ENCODE data around the gene MRPS10. TPM values are rescaled to one million over a fixed set of nuclear protein-coding genes. Genes with fewer than 3 reads are reported as not detected.
"Not testable (repeated sequence)": the region's sequence is repeated elsewhere in the genome, so short reads cannot be mapped to it uniquely, and the experiment has no call there.

Gene MRPS10
- total RNA-seq, 1 donor: 26.8 TPM

DNA sequence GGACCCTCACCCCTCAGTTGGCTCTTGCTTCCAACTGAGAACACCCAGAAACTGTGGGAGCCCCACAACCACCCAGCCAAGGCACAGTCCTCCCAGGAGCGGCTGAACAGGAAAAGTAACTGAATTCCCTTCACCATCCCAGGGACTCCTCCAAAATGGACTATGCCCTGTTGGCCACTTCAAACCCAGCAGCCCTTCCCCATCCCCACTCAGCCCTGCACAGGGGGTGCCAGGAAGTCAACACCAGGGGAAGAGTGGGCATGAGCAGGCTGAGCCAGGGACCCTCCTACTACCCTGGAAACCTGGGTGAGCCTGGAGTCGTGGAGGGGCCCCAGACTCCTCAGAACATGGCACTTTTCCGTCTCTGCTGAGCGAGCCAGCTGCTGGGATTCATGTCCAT, 33.2 kb downstream of the MRPS10 start:
- Histone ChIP-seq H3K9me3 (ENCODE audit: low read depth, low read length) (no peaks in the 10 kb centered on the region), H3K4me3 (ENCODE audit: low read length) (no peak overlapping the region), H3K27me3 (ENCODE audit: insufficient read depth, low read length) (no peaks in the 10 kb centered on the region), H3K4me1 (ENCODE audit: insufficient read depth, low read length) (no peaks in the 10 kb centered on the region)

DNA sequence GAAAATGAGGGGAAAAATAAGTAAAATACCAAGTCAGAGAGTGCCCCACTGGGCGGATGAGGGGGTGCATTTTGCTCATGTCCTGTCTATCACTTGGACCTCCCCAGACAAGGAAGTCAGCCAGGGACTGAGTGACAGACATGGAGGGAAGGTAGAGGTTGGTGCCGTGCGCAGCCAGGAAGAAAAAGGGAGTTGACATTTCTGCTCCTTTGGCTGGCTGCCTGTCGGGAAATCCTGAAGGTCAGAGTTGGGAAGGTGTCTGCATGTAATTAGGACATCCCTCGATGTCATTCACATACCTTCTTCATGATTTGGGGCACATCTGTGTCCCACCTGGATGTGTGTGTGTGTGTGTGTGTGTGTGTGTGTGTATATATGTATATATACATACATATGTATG, 35.6 kb downstream of the MRPS10 start:
- Histone ChIP-seq H3K27me3 (ENCODE audit: insufficient read depth, low read length) (no peaks in the 10 kb centered on the region), H3K4me1 (ENCODE audit: insufficient read depth, low read length) (no peaks in the 10 kb centered on the region), H3K4me3 (ENCODE audit: low read length) (no peak overlapping the region), H3K9me3 (ENCODE audit: low read depth, low read length) (no peaks in the 10 kb centered on the region)

- Histone ChIP-seq H3K9me3 (ENCODE audit: low read depth, low read length) (no peaks in the 10 kb centered on the region), H3K27me3 (ENCODE audit: insufficient read depth, low read length) (no peaks in the 10 kb centered on the region), H3K4me3 (ENCODE audit: low read length) (no peak overlapping the region), H3K4me1 (ENCODE audit: insufficient read depth, low read length) (no peaks in the 10 kb centered on the region)
Observed at GRCh38 chr6:42179945-42180313, 37.7 kb downstream of the MRPS10 start.

GRCh38 chr6:42179261-42179944, 38.3 kb downstream of the MRPS10 start:
- H3K27me3 ChIP-seq (ENCODE audit: insufficient read depth, low read length): no peaks in the 10 kb centered on the region
- H3K9me3 ChIP-seq (ENCODE audit: low read depth, low read length): no peaks in the 10 kb centered on the region
- H3K4me3 ChIP-seq (ENCODE audit: low read length): no peak overlapping the region
- no peaks in the 10 kb centered on the region for H3K4me1 ChIP-seq (ENCODE audit: insufficient read depth, low read length)

- Histone ChIP-seq H3K4me3 (ENCODE audit: low read length) (no peak overlapping the region), H3K4me1 (ENCODE audit: insufficient read depth, low read length) (no peaks in the 10 kb centered on the region), H3K9me3 (ENCODE audit: low read depth, low read length) (no peaks in the 10 kb centered on the region), H3K27me3 (ENCODE audit: insufficient read depth, low read length) (no peaks in the 10 kb centered on the region)
Observed at GRCh38 chr6:42177514-42178364, 39.9 kb downstream of the MRPS10 start.

DNA sequence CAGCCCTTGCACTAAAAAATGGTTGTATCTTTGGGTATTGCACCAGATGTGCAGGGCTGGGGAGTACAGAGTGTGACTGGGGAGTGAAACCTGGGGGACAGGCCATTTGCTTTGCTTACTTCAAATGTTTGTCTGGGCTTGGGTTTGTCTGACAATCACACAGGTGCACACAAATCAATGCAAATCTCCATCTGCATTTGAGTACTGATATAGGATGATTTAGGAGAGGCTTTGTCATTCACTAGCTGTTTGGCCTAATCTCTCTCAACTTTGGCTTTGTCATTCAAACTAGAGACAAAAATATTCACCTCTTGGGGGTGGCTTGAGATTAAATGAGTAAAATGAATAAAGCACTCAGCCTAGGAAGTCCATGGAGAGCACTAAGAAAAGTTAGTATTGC, 40.7 kb downstream of the MRPS10 start:
- Histone ChIP-seq H3K27me3 (ENCODE audit: insufficient read depth, low read length) (no peaks in the 10 kb centered on the region), H3K4me1 (ENCODE audit: insufficient read depth, low read length) (no peaks in the 10 kb centered on the region), H3K4me3 (ENCODE audit: low read length) (no peak overlapping the region), H3K9me3 (ENCODE audit: low read depth, low read length) (no peaks in the 10 kb centered on the region)

DNA sequence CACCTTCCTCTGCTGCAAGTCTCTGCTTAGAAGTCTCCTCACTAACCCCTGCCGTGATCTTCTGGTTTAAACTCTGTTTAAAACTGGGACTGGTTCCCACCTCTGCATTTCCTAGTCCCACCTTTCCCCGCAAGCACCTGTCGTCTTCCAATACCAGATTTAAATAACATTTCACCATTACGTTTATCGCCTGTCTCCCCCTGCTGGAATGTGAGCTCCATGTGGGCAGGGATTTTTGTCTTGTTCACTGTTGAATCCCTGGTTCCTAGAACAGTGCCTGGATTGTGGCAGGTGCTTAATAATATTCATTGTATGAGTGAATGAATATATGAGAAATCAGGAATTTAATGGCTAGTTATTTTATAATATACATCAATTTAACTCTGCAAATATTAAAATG, 41.8 kb downstream of the MRPS10 start:
- Histone ChIP-seq H3K9me3 (ENCODE audit: low read depth, low read length) (no peaks in the 10 kb centered on the region), H3K4me1 (ENCODE audit: insufficient read depth, low read length) (no peaks in the 10 kb centered on the region), H3K4me3 (ENCODE audit: low read length) (no peak overlapping the region), H3K27me3 (ENCODE audit: insufficient read depth, low read length) (no peaks in the 10 kb centered on the region)

DNA sequence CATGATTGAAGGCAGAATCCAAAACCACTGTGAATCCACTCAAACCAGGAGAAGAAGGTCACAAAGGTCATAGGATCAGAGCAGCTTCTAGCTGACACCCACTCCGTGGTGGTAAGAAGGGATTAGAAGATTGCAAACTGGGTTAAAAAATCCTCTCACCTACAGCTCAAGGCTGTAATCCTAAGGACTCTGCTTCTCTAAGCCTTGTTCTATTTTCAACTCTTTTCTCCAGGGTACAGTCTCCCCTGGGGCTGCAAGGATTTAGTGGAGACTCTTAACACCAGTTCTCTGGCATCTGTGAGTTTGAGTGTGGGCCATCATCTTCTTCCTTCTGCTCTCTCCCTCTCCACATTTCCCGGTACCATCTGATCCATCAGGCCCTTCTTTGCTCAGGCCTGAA, 44.6 kb downstream of the MRPS10 start, which contains the start of gene GUCA1A:
Gene GUCA1A (plus strand): TSS at position 264 of the 400 bp plus-strand sequence. CDS start 250 bp downstream, outside the sequence.
- Histone ChIP-seq H3K4me1 (ENCODE audit: insufficient read depth, low read length) (no peaks in the 10 kb centered on the region), H3K4me3 (ENCODE audit: low read length) (no peak within 1 kb of the TSS), H3K9me3 (ENCODE audit: low read depth, low read length) (no peaks in the 10 kb centered on the region), H3K27me3 (ENCODE audit: insufficient read depth, low read length) (no peaks in the 10 kb centered on the region)

DNA sequence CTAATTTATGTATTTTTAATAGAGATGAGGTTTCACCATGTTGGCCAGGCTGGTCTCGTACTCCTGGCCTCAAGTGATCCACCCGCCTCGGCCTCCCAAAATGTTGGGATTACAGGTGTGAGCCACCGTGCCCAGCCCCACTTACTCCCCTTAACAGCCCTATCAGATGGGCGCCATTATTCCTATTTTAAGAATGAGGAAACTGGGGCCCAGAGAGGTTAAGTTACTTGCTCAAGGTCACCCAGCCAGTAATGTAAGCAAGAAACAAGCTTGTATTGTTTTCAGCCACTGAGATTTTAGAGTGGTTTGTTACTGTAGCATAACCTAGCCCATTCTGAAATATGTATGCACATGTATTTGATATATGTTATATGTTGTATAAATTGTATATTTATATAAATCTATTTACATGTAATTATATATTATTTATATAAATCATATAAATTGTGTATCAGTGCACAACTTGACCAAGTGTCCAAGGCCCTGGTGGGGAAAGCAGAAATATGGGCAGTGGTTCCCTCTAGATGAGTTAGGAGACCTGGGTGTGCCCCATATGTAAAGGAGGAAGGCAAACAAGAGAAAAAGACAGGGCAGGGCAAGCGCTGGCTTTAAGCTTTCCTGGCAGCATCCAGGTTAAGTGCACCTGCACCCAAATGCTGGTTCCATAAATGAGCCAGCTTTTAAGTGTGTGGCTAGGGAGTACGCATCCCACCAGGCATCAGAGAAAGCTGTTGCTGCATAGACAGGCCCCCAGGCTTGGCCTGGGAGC, 45.7 kb downstream of the MRPS10 start:
- H3K27me3 ChIP-seq (ENCODE audit: insufficient read depth, low read length): no peaks in the 10 kb centered on the region
- no peaks in the 10 kb centered on the region for H3K9me3 ChIP-seq (ENCODE audit: low read depth, low read length)
- H3K4me1 ChIP-seq (ENCODE audit: insufficient read depth, low read length): no peaks in the 10 kb centered on the region
- H3K4me3 ChIP-seq (ENCODE audit: low read length): no peak overlapping the region

- H3K9me3 ChIP-seq (ENCODE audit: low read depth, low read length); H3K27me3 ChIP-seq (ENCODE audit: insufficient read depth, low read length); H3K4me1 ChIP-seq (ENCODE audit: insufficient read depth, low read length); H3K4me3 ChIP-seq (ENCODE audit: low read length): not testable (repeated sequence)
Observed at GRCh38 chr6:42169780-42170179, 47.9 kb downstream of the MRPS10 start.

DNA sequence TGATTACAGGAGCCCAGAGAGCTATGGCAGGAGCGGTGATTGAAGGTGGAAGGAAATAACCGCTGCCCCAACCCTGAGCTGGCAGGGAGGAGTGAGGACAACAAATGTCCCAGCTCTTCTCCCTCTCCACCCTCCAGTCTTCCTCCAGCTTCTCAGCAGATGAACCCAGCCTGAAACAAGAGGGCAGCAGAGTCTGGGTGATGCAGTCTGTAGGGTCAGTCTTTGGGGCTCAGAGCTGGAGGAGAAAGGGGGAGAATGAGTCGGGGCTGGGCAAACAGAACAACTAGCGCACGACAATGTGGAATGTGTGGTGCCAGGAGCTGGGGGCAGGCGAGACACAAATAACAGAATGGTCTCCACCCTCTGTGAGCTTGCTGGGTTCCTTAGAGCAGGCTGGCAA, 49.0 kb downstream of the MRPS10 start:
- no peak overlapping the region for H3K4me3 ChIP-seq (ENCODE audit: low read length)

GRCh38 chr6:42166444-42167141, 51.1 kb downstream of the MRPS10 start:
- Histone ChIP-seq H3K4me1 (ENCODE audit: insufficient read depth, low read length) (no peaks in the 10 kb centered on the region), H3K4me3 (ENCODE audit: low read length) (no peak overlapping the region), H3K27me3 (ENCODE audit: insufficient read depth, low read length) (no peaks in the 10 kb centered on the region), H3K9me3 (ENCODE audit: low read depth, low read length) (no peaks in the 10 kb centered on the region)

More for the DNA sequence above, 49.0 kb downstream of the MRPS10 start:
- H3K9me3 ChIP-seq (ENCODE audit: low read depth, low read length): no peaks in the 10 kb centered on the region
- no peaks in the 10 kb centered on the region for H3K4me1 ChIP-seq (ENCODE audit: insufficient read depth, low read length)
- no peaks in the 10 kb centered on the region for H3K27me3 ChIP-seq (ENCODE audit: insufficient read depth, low read length)

GRCh38 chr6:42165016-42165415, 52.6 kb downstream of the MRPS10 start:
- H3K9me3 ChIP-seq (ENCODE audit: low read depth, low read length): no peaks in the 10 kb centered on the region
- H3K4me1 ChIP-seq (ENCODE audit: insufficient read depth, low read length): no peaks in the 10 kb centered on the region
- no peaks in the 10 kb centered on the region for H3K27me3 ChIP-seq (ENCODE audit: insufficient read depth, low read length)
- H3K4me3 ChIP-seq (ENCODE audit: low read length): no peak overlapping the region

DNA sequence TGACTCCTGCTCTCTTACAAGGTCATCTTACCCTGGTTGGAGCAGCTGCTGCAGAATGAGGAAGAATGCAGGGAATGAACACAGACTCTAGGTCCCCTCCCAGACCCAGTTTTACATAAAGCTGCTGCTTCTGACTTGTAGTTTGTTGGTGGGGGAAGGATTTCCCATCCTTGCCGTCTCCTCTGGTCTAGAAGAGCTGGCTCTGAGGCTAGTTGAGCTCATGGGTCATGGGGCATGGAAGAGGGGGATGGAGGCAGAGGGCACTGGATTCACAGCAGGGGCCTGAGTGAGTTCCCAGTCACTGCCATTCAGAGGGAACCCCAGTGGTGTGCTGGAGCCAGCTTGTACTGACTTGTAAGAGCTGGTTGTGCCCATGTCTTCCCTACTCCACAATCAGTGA, 53.7 kb downstream of the MRPS10 start:
- H3K9me3 ChIP-seq (ENCODE audit: low read depth, low read length): no peaks in the 10 kb centered on the region
- H3K27me3 ChIP-seq (ENCODE audit: insufficient read depth, low read length): no peaks in the 10 kb centered on the region
- H3K4me3 ChIP-seq (ENCODE audit: low read length): no peak overlapping the region
- no peaks in the 10 kb centered on the region for H3K4me1 ChIP-seq (ENCODE audit: insufficient read depth, low read length)

DNA sequence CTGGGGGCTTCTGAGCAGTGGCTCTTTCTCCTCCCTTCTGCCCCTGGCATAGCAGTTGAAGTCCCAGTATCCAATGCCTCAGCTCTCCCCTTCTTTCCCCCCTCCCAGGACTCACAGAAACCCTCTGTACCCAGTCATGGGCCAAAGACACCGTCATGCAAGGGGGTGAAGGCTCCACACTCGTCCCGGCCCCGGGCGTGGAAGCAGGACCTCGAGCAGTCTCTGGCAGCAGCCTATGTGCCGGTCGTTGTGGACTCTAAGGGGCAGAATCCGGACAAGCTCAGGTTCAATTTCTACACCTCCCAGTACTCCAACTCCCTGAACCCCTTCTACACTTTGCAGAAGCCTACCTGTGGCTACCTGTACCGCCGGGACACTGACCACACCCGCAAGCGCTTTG, 54.8 kb downstream of the MRPS10 start:
- H3K4me1 ChIP-seq (ENCODE audit: insufficient read depth, low read length): no peaks in the 10 kb centered on the region
- no peak overlapping the region for H3K4me3 ChIP-seq (ENCODE audit: low read length)
- no peaks in the 10 kb centered on the region for H3K9me3 ChIP-seq (ENCODE audit: low read depth, low read length)
- no peaks in the 10 kb centered on the region for H3K27me3 ChIP-seq (ENCODE audit: insufficient read depth, low read length)

All from mononuclear cell (primary cell).